Measurements from ENCODE around the gene FOXP1.

GRCh38 chr3:71413572-71413971, 170.0 kb downstream of the FOXP1 start:
- no peak for TF ChIP-seq CTCF (IDR thresholded peaks at IDR 0.05; ENCODE audit: low read depth, low read length, poor library complexity, severe bottlenecking)
- no peak for TF ChIP-seq EZH2phosphoT487 (IDR thresholded peaks at IDR 0.05; ENCODE audit: borderline replicate concordance, low read length)
